PC-3 (cell line): Measurements from ENCODE around the gene NUP93. TPM values are rescaled to one million over a fixed set of nuclear protein-coding genes. Genes with fewer than 3 reads are reported as not detected.

ENCODE experiments used
- ATAC-seq: fragments of 200-7000 bp; cut with Tn5 transposase; 2 replicates; pipeline ENCODE4 v1.9.1; 2020; ENCODE audit warnings: mild to moderate bottlenecking, moderate library complexity
- BruUV-seq: library from RNA; stranded (reverse); fragments of 400-500 nt; replicated peaks from 2 replicates; lab custom pipeline; 2021; lab: Mats Ljungman, UMichigan
- CTCF ChIA-PET: fragments of 300-600 bp; sonication (Branson Sonifier 250); formaldehyde crosslinking; loops from one replicate; lab custom pipeline; 2022; ENCODE audit warnings: antibody characterized with exemption; lab: Charles Lee
- POLR2A ChIA-PET: fragments of 300-600 bp; sonication (Branson Sonifier 250); formaldehyde crosslinking; loops from one replicate; lab custom pipeline; 2022; ENCODE audit warnings: antibody characterized with exemption; ENCODE audit not compliant: unreplicated experiment; lab: Charles Lee
- DNase-seq: peaks from one replicate; pipeline ENCODE4 v3.0.0-alpha.2; 2015
- H2AFZ ChIP-seq: fragments of 300-600 bp; sonication (generic); 2 replicates; pipeline ENCODE4 v1.6.0; 2016; ENCODE audit warnings: antibody characterized with exemption, low read length
- H3F3A ChIP-seq: fragments of 300-600 bp; sonication (generic); one replicate; pipeline ENCODE4 v1.6.0; 2017; ENCODE audit warnings: antibody characterized with exemption, low read length, control low read depth, mild to moderate bottlenecking; ENCODE audit not compliant: unreplicated experiment
- H3K27ac ChIP-seq: fragments of 300-600 bp; sonication (generic); 2 replicates; pipeline ENCODE4 v1.5.1; 2016; ENCODE audit warnings: mild to moderate bottlenecking, low read length
- H3K27me3 ChIP-seq: fragments of 300-600 bp; sonication (generic); 2 replicates; pipeline ENCODE4 v1.6.1; 2016; ENCODE audit warnings: low read length, mixed read lengths
- H3K36me3 ChIP-seq: fragments of 300-600 bp; sonication (generic); 2 replicates; pipeline ENCODE4 v1.6.1; 2016; ENCODE audit warnings: low read depth, mixed run types, low read length, mixed read lengths
- H3K4me1 ChIP-seq: fragments of 300-600 bp; sonication (generic); 2 replicates; pipeline ENCODE4 v1.5.1; 2016; ENCODE audit warnings: low read length; ENCODE audit not compliant: insufficient read depth
- H3K4me2 ChIP-seq: fragments of 300-600 bp; sonication (generic); 2 replicates; pipeline ENCODE4 v1.6.0; 2016; ENCODE audit warnings: low read length
- H3K4me3 ChIP-seq: fragments of 300-600 bp; sonication (generic); 2 replicates; pipeline ENCODE4 v1.5.1; 2016; ENCODE audit warnings: mild to moderate bottlenecking, low read length, mixed read lengths
- H3K79me2 ChIP-seq: fragments of 300-600 bp; sonication (generic); 2 replicates; pipeline ENCODE4 v1.6.1; 2017; ENCODE audit warnings: low read length, mixed read lengths
- H3K9ac ChIP-seq: fragments of 300-600 bp; sonication (generic); 2 replicates; pipeline ENCODE4 v1.6.0; 2016; ENCODE audit warnings: mild to moderate bottlenecking, low read length
- H3K9me2 ChIP-seq: fragments of 300-600 bp; sonication (generic); replicated peaks from 2 replicates; pipeline ENCODE4 v1.6.1; 2016; ENCODE audit warnings: mixed run types, low read length, mixed read lengths
- H3K9me3 ChIP-seq: fragments of 300-600 bp; sonication (generic); 2 replicates; pipeline ENCODE4 v1.6.1; 2016; ENCODE audit warnings: low read length, mixed read lengths
- H4K20me1 ChIP-seq: fragments of 300-600 bp; sonication (generic); 2 replicates; pipeline ENCODE4 v1.6.1; 2016; ENCODE audit warnings: low read length, mixed read lengths
- EZH2 ChIP-seq: fragments of 300-600 bp; sonication (generic); IDR thresholded peaks from one replicate; pipeline ENCODE4 v1.6.1; 2017; ENCODE audit warnings: antibody characterized with exemption, mild to moderate bottlenecking, low read length; ENCODE audit not compliant: unreplicated experiment
- EZH2phosphoT487 ChIP-seq: fragments of 300-600 bp; sonication (generic); IDR thresholded peaks from 2 replicates; pipeline ENCODE4 v1.6.1; 2018; ENCODE audit warnings: mild to moderate bottlenecking, antibody characterized with exemption, low read length, borderline replicate concordance
- intact Hi-C: fragments of 100-400 bp; cut with micrococcal nuclease; formaldehyde crosslinking; loops from 2 replicates; pipeline ENCODE4 v1.9.0; 2023
- total RNA-seq: library from RNA; depleted of rRNA; stranded (reverse); fragments of >200 nt; gene quantifications from 2 replicates; pipeline ENCODE4 v1.2.3, GENCODE V29; 2014
- TF ChIP-seq, protein P1 (sequence below): fragments of 300-600 bp; sonication (generic); conservative IDR thresholded peaks from 2 replicates; pipeline ENCODE4 v1.5.1; 2017; ENCODE audit warnings: antibody characterized with exemption, low read depth, mild to moderate bottlenecking, low read length

NUP93 gene
- total RNA-seq, 1 experiment from 2014 or later, result 98.6 TPM

DNA sequence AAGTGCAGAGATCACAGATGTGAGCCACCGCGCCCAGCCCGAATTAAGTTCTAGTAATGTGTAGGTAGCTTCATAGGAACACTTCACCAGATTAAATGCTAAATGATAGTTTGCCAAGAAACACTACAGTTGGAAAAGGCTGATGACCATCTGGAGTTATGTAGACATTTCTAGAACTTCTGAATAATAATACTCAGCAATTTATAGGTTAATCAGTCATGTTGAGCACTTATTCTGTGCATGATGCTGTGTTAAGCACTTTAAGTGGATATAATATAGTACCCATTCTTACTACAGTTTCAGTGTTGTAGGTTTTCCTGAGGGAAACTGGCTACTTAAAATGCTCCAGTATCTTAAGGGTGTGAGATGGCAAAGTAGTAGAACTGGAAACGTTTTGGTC lies 45.2 kb downstream of the NUP93 start:
- Histone ChIP-seq H3K36me3 (no peaks in the 10 kb centered on the region), H3K9ac (no peak overlapping the region), H3K4me2 (no peak overlapping the region), H3K27me3 (no peaks in the 10 kb centered on the region), H3K27ac (no peak overlapping the region), H3F3A (no peaks in the 10 kb centered on the region), H3K9me2 (no peaks in the 10 kb centered on the region), H3K79me2 (peaks cover 47% of the 10 kb centered on the region), H3K9me3 (no peaks in the 10 kb centered on the region), H2AFZ (no peak overlapping the region), H3K4me1 (no peaks in the 10 kb centered on the region), H3K4me3 (no peak overlapping the region), H4K20me1 (0 out of 2 replicates have a peak, but pooled peaks cover 6% of the 10 kb centered on the region)
- DNase-seq, result no peak
- ATAC-seq, result no peak
- BruUV-seq, result no TSS peak
- TF ChIP-seq EZH2 (no peak), EZH2phosphoT487 (no peak)
- TF ChIP-seq, protein P1, sequence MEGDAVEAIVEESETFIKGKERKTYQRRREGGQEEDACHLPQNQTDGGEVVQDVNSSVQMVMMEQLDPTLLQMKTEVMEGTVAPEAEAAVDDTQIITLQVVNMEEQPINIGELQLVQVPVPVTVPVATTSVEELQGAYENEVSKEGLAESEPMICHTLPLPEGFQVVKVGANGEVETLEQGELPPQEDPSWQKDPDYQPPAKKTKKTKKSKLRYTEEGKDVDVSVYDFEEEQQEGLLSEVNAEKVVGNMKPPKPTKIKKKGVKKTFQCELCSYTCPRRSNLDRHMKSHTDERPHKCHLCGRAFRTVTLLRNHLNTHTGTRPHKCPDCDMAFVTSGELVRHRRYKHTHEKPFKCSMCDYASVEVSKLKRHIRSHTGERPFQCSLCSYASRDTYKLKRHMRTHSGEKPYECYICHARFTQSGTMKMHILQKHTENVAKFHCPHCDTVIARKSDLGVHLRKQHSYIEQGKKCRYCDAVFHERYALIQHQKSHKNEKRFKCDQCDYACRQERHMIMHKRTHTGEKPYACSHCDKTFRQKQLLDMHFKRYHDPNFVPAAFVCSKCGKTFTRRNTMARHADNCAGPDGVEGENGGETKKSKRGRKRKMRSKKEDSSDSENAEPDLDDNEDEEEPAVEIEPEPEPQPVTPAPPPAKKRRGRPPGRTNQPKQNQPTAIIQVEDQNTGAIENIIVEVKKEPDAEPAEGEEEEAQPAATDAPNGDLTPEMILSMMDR, result no peak
- ChIA-PET POLR2A (no interaction called here), CTCF (no interaction called here)
- intact Hi-C loops, result no loop called here

DNA sequence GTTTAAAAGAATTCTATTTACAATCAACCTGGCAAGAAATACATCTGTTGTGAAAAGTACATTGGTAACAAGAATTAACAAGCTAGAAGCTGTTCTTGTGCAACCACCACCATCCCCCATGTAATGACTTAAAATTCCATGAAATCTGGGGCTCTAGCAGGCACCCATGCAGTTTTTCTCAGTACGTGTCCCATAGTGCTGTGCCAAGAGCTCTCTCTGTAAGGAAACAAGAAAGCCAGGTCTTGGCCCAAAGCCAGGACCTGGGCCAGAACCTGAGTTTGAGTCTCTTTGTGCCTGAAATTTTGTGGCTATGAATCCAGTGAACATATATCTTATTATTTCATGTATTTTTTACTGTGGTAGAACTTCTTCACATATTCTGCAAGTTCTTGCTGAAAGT lies 46.6 kb downstream of the NUP93 start:
- CTCF ChIA-PET, result no interaction called here
- H3K4me2 ChIP-seq, result no peak overlapping the region

DNA sequence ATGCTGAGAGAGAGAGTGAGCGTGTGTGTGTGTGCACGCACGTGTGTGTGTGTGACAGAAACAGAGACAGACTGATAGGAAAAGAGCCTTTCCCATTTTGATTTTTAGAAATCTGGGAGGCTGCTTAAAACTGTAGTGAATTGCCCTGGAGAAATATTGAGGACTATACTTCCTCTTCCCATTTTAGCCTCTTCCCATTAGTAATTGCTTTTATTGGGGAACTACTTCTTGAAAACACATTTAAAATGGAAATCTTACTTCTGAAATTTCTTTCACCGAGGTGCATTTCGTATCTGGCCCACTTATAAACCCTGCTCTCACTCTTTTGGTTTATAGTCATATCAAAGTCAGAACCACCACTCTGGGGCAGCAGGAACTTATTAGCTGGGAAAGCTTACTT lies 47.1 kb downstream of the NUP93 start:
- no peaks in the 10 kb centered on the region for H3K4me1 ChIP-seq
- no peak overlapping the region for H3K9ac ChIP-seq
- no peaks in the 10 kb centered on the region for H3K36me3 ChIP-seq
- DNase-seq, result no peak
- TF ChIP-seq EZH2phosphoT487, result no peak
- TF ChIP-seq, protein P1, result no peak
- no peak overlapping the region for H2AFZ ChIP-seq
- no peaks in the 10 kb centered on the region for H3K27me3 ChIP-seq
- no peaks in the 10 kb centered on the region for H3F3A ChIP-seq
- H4K20me1 ChIP-seq, result 0 out of 2 replicates have a peak, but pooled peaks cover 6% of the 10 kb centered on the region
- H3K27ac ChIP-seq, result no peak overlapping the region
- BruUV-seq, result no TSS peak
- no peaks in the 10 kb centered on the region for H3K9me3 ChIP-seq
- H3K4me3 ChIP-seq, result no peak overlapping the region
- POLR2A ChIA-PET, result no interaction called here
- CTCF ChIA-PET, result no interaction called here
- H3K79me2 ChIP-seq, result peaks cover 46% of the 10 kb centered on the region
- intact Hi-C loops, result no loop called here
- ATAC-seq, result no peak
- H3K9me2 ChIP-seq, result no peaks in the 10 kb centered on the region
- H3K4me2 ChIP-seq, result no peak overlapping the region

More for the DNA sequence above, 46.6 kb downstream of the NUP93 start:
- H3K9ac ChIP-seq, result no peak overlapping the region
- no peak overlapping the region for H3K4me3 ChIP-seq
- no TSS peak for BruUV-seq
- H3K79me2 ChIP-seq, result peaks cover 45% of the 10 kb centered on the region
- H3F3A ChIP-seq, result no peaks in the 10 kb centered on the region
- POLR2A ChIA-PET, result no interaction called here
- no peaks in the 10 kb centered on the region for H3K9me3 ChIP-seq
- intact Hi-C loops, result no loop called here
- 0 out of 2 replicates have a peak, but pooled peaks cover 6% of the 10 kb centered on the region for H4K20me1 ChIP-seq
- TF ChIP-seq, protein P1, result no peak
- TF ChIP-seq EZH2 (no peak), EZH2phosphoT487 (no peak)
- no peaks in the 10 kb centered on the region for H3K27me3 ChIP-seq
- H3K36me3 ChIP-seq, result no peaks in the 10 kb centered on the region
- no peak overlapping the region for H3K27ac ChIP-seq
- H3K4me1 ChIP-seq, result no peaks in the 10 kb centered on the region
- H3K9me2 ChIP-seq, result no peaks in the 10 kb centered on the region
- H2AFZ ChIP-seq, result no peak overlapping the region
- no peak for DNase-seq
- ATAC-seq, result no peak
